ELF-1 (cell line): Measurements from ENCODE around the gene PARP8.
A peak's percentile ranks its signal among the peaks of the same experiment; 100 is the strongest.
"Not testable (repeated sequence)": the region's sequence is repeated elsewhere in the genome, so short reads cannot be mapped to it uniquely, and the experiment has no call there.

Experiments
- DNase-seq: peaks from one replicate; pipeline ENCODE4 v3.0.0-alpha.2; 2016; ENCODE audit warnings: low read depth, low spot score

The PARP8 gene

DNA sequence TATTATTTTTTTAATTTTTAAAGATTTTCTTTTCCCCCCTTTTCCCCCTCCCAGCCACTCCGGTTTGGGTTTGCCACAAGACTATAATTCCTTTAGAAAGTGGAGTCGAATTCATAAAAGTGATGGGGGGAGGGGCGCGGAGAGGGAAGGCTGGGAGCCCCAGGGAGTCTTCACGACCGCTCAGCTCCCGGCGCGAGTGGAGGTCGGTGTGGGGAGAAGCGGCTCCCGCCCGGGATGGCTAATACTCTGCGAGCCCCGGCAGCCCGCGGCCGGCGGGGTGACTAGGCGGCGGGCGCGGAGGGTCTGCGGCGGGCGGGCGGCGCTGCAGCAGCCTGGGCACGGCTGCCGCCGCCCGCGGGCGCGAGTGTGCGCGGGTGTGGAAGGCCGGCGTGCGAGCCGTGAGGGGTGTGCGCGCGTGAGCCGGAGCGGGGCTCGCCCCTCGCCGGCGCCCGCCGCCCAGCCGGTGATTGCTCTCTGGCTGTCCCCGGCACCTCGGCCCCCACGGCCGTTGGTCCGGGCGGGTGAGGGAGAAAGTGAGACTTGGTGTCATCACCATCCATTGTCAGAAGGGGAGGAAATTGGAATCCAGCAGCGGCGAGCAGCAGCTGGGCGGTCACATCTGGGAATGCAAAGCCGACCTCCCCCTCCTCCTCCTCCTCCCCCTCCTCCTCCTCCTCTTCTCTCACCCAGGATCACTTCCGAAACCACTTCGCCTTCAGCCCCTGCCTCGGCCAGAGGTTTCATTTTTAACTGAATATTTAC, at the start of gene PARP8:
TSS of gene PARP8 (plus strand) at position 377 of the 762 bp plus-strand sequence. CDS start 459 bp downstream, outside the sequence.
- peak; percentile 84 for DNase-seq

DNA sequence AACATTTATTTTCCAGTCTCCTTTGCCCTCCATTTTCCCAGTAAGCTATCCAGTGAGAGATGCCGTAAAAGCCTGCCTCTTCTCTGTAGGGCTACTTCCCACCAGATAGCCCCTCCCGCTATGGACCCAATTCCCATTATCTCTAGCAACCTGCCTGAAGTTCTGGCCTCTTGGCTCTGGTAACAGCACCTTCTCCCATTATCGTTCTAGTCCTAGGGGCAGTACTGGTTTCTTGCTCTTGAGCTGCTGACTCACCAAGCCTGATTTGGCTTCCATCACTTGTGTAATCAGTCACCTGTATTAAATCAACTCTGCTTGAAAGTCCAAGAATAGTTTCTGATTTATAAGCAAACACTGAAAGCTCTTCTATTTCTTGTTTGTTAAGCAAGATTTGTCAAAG, 42.8 kb upstream of the PARP8 start:
- DNase-seq = peak; percentile 1

- not testable (repeated sequence) for DNase-seq
These were observed 31.6 kb upstream of the PARP8 start for GRCh38 chr5:50634866-50635265.

DNA sequence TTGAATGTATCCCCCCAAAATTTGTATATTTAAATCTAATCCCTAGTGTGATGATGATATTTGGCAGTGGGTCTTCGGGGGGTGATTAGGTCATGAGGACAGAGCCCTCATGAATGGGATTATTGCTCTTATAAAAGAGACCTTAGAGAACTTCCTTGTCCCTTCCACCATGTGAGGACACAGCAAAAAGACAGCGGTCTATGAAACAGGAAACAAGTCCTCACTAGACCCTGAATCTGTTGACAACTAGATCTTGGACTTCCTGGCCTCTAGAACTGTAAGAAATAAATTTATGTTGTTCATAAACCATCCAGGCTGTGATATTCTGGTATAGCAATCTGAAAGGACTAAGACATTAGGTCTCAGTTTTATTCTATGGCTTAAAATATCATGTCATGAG, 28.9 kb upstream of the PARP8 start:
- DNase-seq = not testable (repeated sequence)

- no peak for DNase-seq
These were observed 19.8 kb upstream of the PARP8 start for GRCh38 chr5:50646591-50646990.

GRCh38 chr5:50647726-50648125, 18.7 kb upstream of the PARP8 start:
- DNase-seq = no peak

DNA sequence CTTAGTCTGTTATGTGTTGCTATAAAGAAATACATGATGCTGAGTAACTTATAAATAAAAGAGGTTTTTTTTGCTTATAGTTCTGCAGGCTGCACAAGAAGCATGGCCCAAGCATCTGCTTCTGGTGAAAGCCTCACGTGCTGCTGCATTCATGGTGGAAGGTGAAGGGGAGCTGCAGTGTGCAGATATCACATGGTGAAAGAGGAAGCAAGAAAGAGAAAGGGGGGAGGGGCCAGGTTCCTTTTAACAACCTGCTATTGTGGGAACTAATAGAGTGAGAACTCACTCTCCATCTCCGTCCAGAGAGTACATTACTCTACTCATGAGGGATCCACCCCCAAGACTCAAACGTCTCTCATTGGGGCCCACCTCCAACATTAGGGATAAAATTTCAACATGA, 12.5 kb upstream of the PARP8 start:
- DNase-seq = no peak

GRCh38 chr5:50655067-50655809, 11.2 kb upstream of the PARP8 start:
- DNase-seq = no peak

- DNase-seq = no peak
These were observed 10.6 kb upstream of the PARP8 start for GRCh38 chr5:50655810-50656205.

GRCh38 chr5:50657044-50657443, 9.4 kb upstream of the PARP8 start:
- no peak for DNase-seq

DNA sequence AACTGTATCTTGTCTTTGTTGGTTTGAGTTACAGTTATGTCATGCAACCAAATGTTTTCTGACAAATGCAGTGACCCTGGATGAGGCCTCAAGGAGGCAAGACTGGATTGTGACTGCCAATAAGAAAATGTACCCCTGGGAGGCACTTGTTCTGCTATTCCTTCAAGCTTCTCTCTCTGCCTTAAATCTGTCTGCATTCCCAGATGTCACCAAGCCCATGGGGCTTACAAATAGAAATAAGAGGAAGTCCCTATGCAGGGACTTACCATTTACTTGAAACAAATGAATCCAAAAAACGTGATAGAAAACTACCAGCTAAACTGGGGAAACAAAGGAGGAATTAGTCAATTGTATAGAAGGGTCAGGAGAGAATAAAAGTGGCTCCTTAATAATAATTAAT, 8.2 kb upstream of the PARP8 start:
- no peak for DNase-seq

- DNase-seq = no peak
These were observed 2.8 kb upstream of the PARP8 start for GRCh38 chr5:50663636-50664035.

DNA sequence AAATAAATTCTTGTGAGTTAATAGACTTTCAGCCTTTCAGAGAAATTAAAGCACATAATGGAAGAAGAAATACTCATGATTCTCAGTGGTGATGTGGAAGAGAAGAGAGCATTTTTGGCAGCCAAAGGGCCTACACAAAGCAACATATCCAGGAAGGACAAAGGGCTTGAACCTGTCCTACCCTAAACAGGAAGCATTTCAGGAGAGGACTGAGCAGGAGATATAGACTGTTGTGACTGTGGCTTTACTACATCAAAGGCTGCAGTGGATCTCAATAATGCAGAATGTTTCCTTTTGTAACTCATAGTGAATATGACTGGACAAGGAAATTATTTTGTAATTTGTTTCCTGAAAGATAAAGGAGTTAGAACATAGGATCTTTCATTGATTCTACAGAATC, 1.3 kb upstream of the PARP8 start:
- no peak for DNase-seq

- DNase-seq = peak; percentile 29
These were observed 655 bp upstream of the PARP8 start for GRCh38 chr5:50665761-50666202.

GRCh38 chr5:50667023-50667652, 701 bp downstream of the PARP8 start:
- peak; percentile 77 for DNase-seq

- DNase-seq = peak; percentile 79
These were observed 1.5 kb downstream of the PARP8 start for GRCh38 chr5:50667653-50668595.

GRCh38 chr5:50668636-50669035, 2.2 kb downstream of the PARP8 start:
- not testable (repeated sequence) for DNase-seq

GRCh38 chr5:50672663-50673062, 6.2 kb downstream of the PARP8 start:
- DNase-seq = no peak

DNA sequence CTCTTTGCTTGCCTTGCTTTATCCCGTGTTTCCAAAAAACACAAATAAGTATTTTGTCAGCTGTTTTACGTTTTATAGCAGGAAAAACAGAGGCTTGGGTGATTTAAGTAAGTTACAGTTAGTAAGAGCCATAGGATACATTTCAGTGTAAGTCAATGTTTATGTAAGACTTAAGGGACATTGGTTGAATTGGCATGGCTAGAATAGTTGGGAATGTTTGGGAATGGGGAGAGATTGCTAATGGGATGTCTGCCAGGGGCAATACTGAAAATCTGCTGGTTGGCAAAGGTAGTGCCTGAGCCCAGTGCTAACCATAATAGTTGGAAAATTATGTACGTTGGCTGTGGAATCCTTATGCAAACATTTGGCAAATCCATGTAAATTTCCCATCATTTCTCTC, 7.0 kb downstream of the PARP8 start:
- DNase-seq = not testable (repeated sequence)

- DNase-seq = no peak
These were observed 8.9 kb downstream of the PARP8 start for GRCh38 chr5:50675385-50675784.

DNA sequence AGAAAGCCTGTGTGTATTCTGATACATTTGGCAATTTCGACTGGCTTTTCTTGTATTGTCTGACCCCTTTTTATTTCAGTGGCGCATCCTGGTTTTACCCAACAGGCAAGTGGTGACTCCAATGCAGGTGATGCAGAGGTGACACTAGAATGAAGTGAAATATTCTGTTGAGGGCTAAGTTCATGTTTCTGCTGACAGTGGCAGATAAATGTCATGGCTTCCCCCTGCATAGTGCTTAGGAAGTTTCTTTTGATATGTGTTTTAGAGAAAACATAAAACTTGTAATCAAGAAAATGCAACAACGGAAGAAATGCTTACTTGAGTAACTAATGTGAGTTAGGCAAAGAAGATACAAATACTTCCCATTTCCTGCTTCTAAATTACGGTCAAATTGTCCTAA, 13.1 kb downstream of the PARP8 start:
- not testable (repeated sequence) for DNase-seq
